ENCODE data around the gene DYRK4.

DNA sequence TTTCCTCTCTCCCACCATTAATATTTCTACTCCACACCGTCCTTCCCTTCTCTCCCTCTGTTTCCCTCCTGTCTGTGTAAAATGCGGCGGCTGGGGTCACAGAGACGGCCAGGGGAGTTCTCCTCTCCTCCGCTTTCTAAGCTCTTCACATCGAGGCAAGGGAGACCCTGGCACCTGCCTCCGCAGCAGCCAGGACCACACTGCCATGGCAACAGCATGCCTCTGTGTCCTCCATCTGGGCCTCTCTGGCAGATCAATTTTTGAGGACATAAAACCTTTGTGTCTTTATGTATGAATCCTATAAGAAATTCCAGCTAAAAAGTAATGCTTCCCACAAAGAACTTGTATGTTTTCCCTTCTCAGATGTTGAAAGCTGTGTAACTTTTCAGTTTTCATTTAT lies 41.4 kb downstream of the DYRK4 start:
- no peak for TF ChIP-seq EZH2 (IDR thresholded peaks at IDR 0.05; ENCODE audit: low read length)
- TF ChIP-seq, protein P1, sequence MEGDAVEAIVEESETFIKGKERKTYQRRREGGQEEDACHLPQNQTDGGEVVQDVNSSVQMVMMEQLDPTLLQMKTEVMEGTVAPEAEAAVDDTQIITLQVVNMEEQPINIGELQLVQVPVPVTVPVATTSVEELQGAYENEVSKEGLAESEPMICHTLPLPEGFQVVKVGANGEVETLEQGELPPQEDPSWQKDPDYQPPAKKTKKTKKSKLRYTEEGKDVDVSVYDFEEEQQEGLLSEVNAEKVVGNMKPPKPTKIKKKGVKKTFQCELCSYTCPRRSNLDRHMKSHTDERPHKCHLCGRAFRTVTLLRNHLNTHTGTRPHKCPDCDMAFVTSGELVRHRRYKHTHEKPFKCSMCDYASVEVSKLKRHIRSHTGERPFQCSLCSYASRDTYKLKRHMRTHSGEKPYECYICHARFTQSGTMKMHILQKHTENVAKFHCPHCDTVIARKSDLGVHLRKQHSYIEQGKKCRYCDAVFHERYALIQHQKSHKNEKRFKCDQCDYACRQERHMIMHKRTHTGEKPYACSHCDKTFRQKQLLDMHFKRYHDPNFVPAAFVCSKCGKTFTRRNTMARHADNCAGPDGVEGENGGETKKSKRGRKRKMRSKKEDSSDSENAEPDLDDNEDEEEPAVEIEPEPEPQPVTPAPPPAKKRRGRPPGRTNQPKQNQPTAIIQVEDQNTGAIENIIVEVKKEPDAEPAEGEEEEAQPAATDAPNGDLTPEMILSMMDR (optimal IDR thresholded peaks at IDR 0.05 in 1 of 3, IDR thresholded peaks at IDR 0.05 in 1 of 3, conservative IDR thresholded peaks at IDR 0.05 in 1 of 3; ENCODE audit: extremely low read depth in 1 of 3, insufficient read depth in 2 of 3, low read length in 3 of 3), result no peak
